ENCODE data around the gene PLAGL2. TPM values are rescaled to one million over a fixed set of nuclear protein-coding genes. Genes with fewer than 3 reads are reported as not detected.

Gene PLAGL2
- total RNA-seq (2022), result 30.5 and 32.7 TPM in 2 replicates
- Bru-seq, nascent RNA, result percentile 92 among the genes with signal in this experiment
- BruChase-seq, experiment 1, labeled RNA remaining after a 6-hour chase, result percentile 82 among the genes with signal in this experiment
- percentile 96 among the genes with signal in this experiment for BruChase-seq, experiment 2, labeled RNA remaining after a 2-hour chase
- long read RNA-seq, full-length matches to known transcripts, result 4 of 12 reads
- long read RNA-seq, partial matches to known transcripts, result 1 of 12 reads
- long read RNA-seq, other reads (novel, unspliced or antisense), result 7 of 12 reads

GRCh38 chr20:32207626-32208498 is at the start of gene PLAGL2, which contains the start of gene POFUT1:
TSS of gene PLAGL2 (minus strand) at chr20:32207743. CDS start at chr20:32202178, 5,565 bp downstream.
TSS of gene POFUT1 (plus strand) at chr20:32207880. CDS start at chr20:32207942, 62 bp downstream.
- peak; percentile 98 for DNase-seq
- peak within 1 kb of the TSS; percentile 90 for H3K4me3 Mint-ChIP-seq (ENCODE audit: low read depth, unreplicated experiment)
- TF ChIP-seq, protein P1, sequence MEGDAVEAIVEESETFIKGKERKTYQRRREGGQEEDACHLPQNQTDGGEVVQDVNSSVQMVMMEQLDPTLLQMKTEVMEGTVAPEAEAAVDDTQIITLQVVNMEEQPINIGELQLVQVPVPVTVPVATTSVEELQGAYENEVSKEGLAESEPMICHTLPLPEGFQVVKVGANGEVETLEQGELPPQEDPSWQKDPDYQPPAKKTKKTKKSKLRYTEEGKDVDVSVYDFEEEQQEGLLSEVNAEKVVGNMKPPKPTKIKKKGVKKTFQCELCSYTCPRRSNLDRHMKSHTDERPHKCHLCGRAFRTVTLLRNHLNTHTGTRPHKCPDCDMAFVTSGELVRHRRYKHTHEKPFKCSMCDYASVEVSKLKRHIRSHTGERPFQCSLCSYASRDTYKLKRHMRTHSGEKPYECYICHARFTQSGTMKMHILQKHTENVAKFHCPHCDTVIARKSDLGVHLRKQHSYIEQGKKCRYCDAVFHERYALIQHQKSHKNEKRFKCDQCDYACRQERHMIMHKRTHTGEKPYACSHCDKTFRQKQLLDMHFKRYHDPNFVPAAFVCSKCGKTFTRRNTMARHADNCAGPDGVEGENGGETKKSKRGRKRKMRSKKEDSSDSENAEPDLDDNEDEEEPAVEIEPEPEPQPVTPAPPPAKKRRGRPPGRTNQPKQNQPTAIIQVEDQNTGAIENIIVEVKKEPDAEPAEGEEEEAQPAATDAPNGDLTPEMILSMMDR (IDR thresholded peaks at IDR 0.05; ENCODE audit: unreplicated experiment), result no peak
- H3K36me3 Mint-ChIP-seq (ENCODE audit: insufficient read depth, unreplicated experiment), result peaks cover 56% of the 10 kb centered on the region
- intact Hi-C loops (cut with micrococcal nuclease; ENCODE audit: unreplicated experiment), result no loop called here
- H3K9me3 Mint-ChIP-seq (ENCODE audit: low read depth, unreplicated experiment), result no peaks in the 10 kb centered on the region
- H3K27ac Mint-ChIP-seq (ENCODE audit: unreplicated experiment), result peak within 1 kb of the TSS; percentile 90
- peaks cover 59% of the 10 kb centered on the region for H3K4me1 Mint-ChIP-seq (ENCODE audit: low read depth, unreplicated experiment)
- H3K27me3 Mint-ChIP-seq (ENCODE audit: unreplicated experiment), result no peaks in the 10 kb centered on the region
- CTCF ChIA-PET, result interaction anchor here (0.8 to 0.9 kb wide), 2 partner anchors 15 to 17 kb away, joined by 3 to 5 read pairs; no protein-coding TSS in a partner anchor
- BruUV-seq (replicated peaks), result TSS peak; percentile 71

DNA sequence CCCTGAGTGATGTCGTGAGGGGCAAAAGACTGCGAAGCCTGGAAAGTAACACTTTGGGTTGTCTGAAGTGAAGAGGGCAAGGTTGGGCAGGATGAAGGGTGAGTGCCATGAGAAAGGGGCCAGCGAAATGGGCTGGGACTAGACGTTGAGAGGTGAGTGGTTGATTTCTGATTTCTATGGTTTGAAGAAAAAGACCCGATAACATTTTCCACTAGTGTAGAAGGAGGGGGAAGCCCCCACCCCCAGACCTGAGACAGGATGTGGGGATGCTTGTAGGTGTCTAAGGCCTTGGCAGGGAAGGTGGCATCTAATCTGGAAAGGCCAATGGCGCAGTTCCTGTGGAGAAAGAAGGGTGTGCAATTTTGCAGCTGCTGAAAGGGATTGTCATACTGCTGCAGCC is 44.6 kb upstream of the PLAGL2 start:
- BruUV-seq (replicated peaks), result no TSS peak
- TF ChIP-seq, protein P1 (IDR thresholded peaks at IDR 0.05; ENCODE audit: unreplicated experiment), result no peak
- DNase-seq, result no peak
- peaks cover 11% of the 10 kb centered on the region for H3K4me1 Mint-ChIP-seq (ENCODE audit: low read depth, unreplicated experiment)
- CTCF ChIA-PET, result no interaction called here
- no peaks in the 10 kb centered on the region for H3K9me3 Mint-ChIP-seq (ENCODE audit: low read depth, unreplicated experiment)
- H3K4me3 Mint-ChIP-seq (ENCODE audit: low read depth, unreplicated experiment), result no peak overlapping the region
- no peaks in the 10 kb centered on the region for H3K27me3 Mint-ChIP-seq (ENCODE audit: unreplicated experiment)
- no peak overlapping the region for H3K27ac Mint-ChIP-seq (ENCODE audit: unreplicated experiment)
- H3K36me3 Mint-ChIP-seq (ENCODE audit: insufficient read depth, unreplicated experiment), result no peaks in the 10 kb centered on the region
- intact Hi-C loops (cut with micrococcal nuclease; ENCODE audit: unreplicated experiment), result no loop called here

GRCh38 chr20:32251470-32251869 is 43.9 kb upstream of the PLAGL2 start:
- Mint-ChIP-seq H3K9me3 (ENCODE audit: low read depth, unreplicated experiment) (no peaks in the 10 kb centered on the region), H3K4me1 (ENCODE audit: low read depth, unreplicated experiment) (peaks cover 5% of the 10 kb centered on the region), H3K27me3 (ENCODE audit: unreplicated experiment) (no peaks in the 10 kb centered on the region), H3K4me3 (ENCODE audit: low read depth, unreplicated experiment) (no peak overlapping the region), H3K36me3 (ENCODE audit: insufficient read depth, unreplicated experiment) (no peaks in the 10 kb centered on the region), H3K27ac (ENCODE audit: unreplicated experiment) (no peak overlapping the region)
- BruUV-seq (replicated peaks), result no TSS peak
- no peak for DNase-seq
- CTCF ChIA-PET, result no interaction called here
- TF ChIP-seq, protein P1 (IDR thresholded peaks at IDR 0.05; ENCODE audit: unreplicated experiment), result no peak
- intact Hi-C loops (cut with micrococcal nuclease; ENCODE audit: unreplicated experiment), result no loop called here

- Mint-ChIP-seq H3K36me3 (ENCODE audit: insufficient read depth, unreplicated experiment) (no peaks in the 10 kb centered on the region), H3K27ac (ENCODE audit: unreplicated experiment) (no peak overlapping the region), H3K4me1 (ENCODE audit: low read depth, unreplicated experiment) (no peaks in the 10 kb centered on the region), H3K9me3 (ENCODE audit: low read depth, unreplicated experiment) (no peaks in the 10 kb centered on the region), H3K4me3 (ENCODE audit: low read depth, unreplicated experiment) (no peak overlapping the region), H3K27me3 (ENCODE audit: unreplicated experiment) (no peaks in the 10 kb centered on the region)
- intact Hi-C loops (cut with micrococcal nuclease; ENCODE audit: unreplicated experiment), result no loop called here
- TF ChIP-seq, protein P1 (IDR thresholded peaks at IDR 0.05; ENCODE audit: unreplicated experiment), result no peak
- CTCF ChIA-PET, result interaction anchor here (0.6 to 1.1 kb wide), 2 partner anchors 20 to 215 kb away, joined by 3 to 6 read pairs; no protein-coding TSS in a partner anchor
- no TSS peak for BruUV-seq (replicated peaks)
- DNase-seq, result no peak
Measured at GRCh38 chr20:32249030-32249738, 41.6 kb upstream of the PLAGL2 start.
